Measurements from ENCODE around the gene NOL4. TPM values are rescaled to one million over a fixed set of nuclear protein-coding genes. Genes with fewer than 3 reads are reported as not detected.
"Not testable (repeated sequence)": the region's sequence is repeated elsewhere in the genome, so short reads cannot be mapped to it uniquely, and the experiment has no call there.

Gene NOL4, protein sequence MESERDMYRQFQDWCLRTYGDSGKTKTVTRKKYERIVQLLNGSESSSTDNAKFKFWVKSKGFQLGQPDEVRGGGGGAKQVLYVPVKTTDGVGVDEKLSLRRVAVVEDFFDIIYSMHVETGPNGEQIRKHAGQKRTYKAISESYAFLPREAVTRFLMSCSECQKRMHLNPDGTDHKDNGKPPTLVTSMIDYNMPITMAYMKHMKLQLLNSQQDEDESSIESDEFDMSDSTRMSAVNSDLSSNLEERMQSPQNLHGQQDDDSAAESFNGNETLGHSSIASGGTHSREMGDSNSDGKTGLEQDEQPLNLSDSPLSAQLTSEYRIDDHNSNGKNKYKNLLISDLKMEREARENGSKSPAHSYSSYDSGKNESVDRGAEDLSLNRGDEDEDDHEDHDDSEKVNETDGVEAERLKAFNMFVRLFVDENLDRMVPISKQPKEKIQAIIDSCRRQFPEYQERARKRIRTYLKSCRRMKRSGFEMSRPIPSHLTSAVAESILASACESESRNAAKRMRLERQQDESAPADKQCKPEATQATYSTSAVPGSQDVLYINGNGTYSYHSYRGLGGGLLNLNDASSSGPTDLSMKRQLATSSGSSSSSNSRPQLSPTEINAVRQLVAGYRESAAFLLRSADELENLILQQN
- 1 to 10 TPM in 1 of 4 donors, not detected in 3; 1.7 TPM for total RNA-seq

DNA sequence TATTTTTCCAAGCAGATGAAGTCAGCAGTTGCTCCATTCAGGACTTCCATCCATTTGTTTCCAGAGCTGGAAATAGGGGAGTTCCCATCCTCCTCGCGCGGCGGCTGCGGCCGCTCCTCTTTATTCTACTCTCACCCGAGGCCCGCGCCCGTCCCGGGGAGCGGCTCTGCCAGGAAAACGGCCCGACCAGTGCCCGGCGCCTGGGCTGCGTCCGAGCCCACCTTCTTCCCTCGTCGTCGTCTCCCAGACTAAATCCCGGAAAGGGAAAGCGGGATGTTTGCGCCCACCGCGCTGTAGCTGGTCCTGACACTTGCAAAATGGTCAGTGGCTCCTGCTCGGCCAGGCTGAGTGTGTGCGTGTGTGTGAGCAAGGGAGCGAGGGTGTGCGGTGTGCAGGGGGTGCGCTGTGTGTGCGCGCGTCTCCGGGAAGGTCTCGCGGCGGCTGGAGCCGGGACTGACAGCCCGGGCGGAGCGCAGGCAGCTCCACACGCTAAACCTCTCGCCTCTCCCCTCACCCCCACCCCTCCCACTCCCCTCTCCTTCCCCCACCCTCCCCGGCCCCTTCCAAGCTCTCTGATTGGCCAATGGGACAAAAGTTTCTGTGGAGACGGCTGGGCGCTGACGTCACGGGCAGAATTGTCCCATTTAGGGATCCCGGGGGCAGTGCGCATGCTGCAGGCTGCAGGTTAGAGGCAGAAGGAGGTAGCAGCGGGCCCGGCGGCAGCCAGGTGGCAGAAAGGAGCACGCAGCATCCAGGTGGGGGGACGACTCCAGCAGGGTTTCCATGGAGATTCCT, at the start of gene NOL4:
NOL4 (minus strand) TSS at position 491 of the 795 bp plus-strand sequence. CDS start 1,660 bp downstream, outside the sequence.
- in situ Hi-C loops (cut with MboI; ENCODE audit: low pct_ligation_motif_present in 1 of 4, low pct_unique_long_range_greater_than_20kb in 1 of 4, low sequenced_read_pairs in 3 of 4): no loop called here
- Histone ChIP-seq H3K4me3 (peak within 1 kb of the TSS; percentile 20 to 55 (median 36)), H3K27ac (no peak within 1 kb of the TSS), H3K4me1 (peaks cover 0 to 33% (median 28%) of the 10 kb centered on the region in 4 donors), H3K9me3 (no peaks in the 10 kb centered on the region), H3K36me3 (no peaks in the 10 kb centered on the region), H3K27me3 (peaks cover 77% of the 10 kb centered on the region)
- intact Hi-C loops (cut with DNase I; ENCODE audit: low total_unique reads): no loop called here
- TF ChIP-seq, protein P1, sequence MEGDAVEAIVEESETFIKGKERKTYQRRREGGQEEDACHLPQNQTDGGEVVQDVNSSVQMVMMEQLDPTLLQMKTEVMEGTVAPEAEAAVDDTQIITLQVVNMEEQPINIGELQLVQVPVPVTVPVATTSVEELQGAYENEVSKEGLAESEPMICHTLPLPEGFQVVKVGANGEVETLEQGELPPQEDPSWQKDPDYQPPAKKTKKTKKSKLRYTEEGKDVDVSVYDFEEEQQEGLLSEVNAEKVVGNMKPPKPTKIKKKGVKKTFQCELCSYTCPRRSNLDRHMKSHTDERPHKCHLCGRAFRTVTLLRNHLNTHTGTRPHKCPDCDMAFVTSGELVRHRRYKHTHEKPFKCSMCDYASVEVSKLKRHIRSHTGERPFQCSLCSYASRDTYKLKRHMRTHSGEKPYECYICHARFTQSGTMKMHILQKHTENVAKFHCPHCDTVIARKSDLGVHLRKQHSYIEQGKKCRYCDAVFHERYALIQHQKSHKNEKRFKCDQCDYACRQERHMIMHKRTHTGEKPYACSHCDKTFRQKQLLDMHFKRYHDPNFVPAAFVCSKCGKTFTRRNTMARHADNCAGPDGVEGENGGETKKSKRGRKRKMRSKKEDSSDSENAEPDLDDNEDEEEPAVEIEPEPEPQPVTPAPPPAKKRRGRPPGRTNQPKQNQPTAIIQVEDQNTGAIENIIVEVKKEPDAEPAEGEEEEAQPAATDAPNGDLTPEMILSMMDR (IDR thresholded peaks at IDR 0.05): peak in 4 of 5 experiments; percentile 26 to 45 (median 40)
- TF ChIP-seq EP300 (IDR thresholded peaks at IDR 0.05; ENCODE audit: low read depth): no peak
- WGBS, 2 donors (ENCODE audit: low coverage in 1 of 2): 4% methylated on average over 44 of the region's 56 CpGs; no CpG with 5 or more reads in 1 of the 2 donors
- DNase-seq: peak; percentile 60

DNA sequence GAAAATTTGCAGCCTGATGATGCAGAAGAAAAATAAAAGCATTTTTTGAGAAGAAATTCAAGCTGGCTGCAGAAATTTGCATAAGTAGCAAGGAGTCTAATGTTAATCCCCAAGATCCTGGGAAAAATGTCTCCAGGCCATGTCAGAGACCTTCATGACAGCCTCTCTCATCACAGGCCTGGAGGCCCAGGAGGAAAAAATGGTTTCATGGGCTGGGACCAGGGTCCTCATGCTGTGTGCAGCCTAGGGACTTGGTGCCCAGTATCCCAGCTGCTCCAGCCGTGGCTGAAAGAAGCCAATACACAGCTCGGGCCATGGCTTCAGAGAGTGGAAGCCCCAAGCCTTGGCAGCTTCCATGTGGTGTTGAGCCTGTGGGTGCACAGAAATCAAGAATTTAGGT, 41.3 kb upstream of the NOL4 start:
- in situ Hi-C loops (cut with MboI; ENCODE audit: low pct_ligation_motif_present in 1 of 4, low pct_unique_long_range_greater_than_20kb in 1 of 4, low sequenced_read_pairs in 3 of 4); intact Hi-C loops (cut with DNase I; ENCODE audit: low total_unique reads); H3K27ac ChIP-seq; DNase-seq; H3K27me3 ChIP-seq; H3K9me3 ChIP-seq; H3K4me3 ChIP-seq; H3K36me3 ChIP-seq: not testable (repeated sequence)
- peaks cover 0 to 17% (median 2%) of the 10 kb centered on the region in 4 donors for H3K4me1 ChIP-seq
- WGBS, 2 donors (ENCODE audit: low coverage in 1 of 2): 87% methylated on average over 2 of the region's 2 CpGs; no CpG with 5 or more reads in 1 of the 2 donors

DNA sequence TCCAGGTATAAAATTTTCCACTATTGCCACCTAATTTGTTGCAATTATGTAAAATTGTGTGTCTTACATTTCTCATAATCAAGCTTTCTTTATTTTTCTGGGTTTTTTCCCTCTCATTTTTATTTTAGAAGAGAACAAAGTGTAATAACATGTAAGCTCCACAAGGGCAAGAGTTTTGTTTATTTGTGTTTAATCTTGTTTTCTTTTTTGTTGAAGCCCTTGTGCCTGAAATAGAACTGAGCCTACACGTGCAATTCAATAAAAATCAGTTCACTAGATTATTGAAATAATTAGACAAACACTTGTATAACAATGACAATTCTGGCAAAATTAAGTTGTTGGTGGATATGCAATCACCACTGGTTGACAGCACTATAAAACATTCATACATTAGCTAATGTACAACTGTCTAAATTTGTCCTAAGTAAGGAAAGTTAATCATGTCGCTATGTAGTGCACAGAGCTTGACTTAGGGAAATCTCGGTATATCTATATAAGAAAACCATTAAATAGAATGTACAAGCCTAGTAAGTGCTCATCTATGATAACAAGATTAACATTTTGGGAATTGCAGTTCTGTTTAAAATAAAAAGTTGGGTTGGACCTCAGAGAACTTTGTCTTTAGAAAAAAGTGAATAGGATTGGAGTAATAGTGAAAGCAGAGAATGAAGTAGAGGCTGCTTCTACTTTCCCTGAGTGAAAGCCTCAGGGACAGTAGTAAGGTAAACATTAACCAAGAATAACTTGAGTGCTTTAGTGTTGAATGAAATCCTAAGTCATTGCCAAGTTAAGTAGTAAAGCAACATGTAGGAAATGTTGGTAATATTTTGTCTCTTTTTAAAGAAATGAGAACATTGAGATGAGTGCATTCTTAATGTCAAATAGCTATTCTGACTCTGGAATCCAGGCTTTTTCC, 37.4 kb upstream of the NOL4 start:
- Histone ChIP-seq H3K4me1 (peaks cover 0 to 17% (median 2%) of the 10 kb centered on the region in 4 donors), H3K4me3 (peak overlapping the region in 1 of 4 donors; percentile 21), H3K27me3 (no peaks in the 10 kb centered on the region), H3K36me3 (no peaks in the 10 kb centered on the region), H3K27ac (peak overlapping the region in 2 of 4 donors; percentile 23 to 33), H3K9me3 (peaks cover 3 to 7% of the 10 kb centered on the region in 2 donors)
- DNase-seq: no peak
- in situ Hi-C loops (cut with MboI; ENCODE audit: low pct_ligation_motif_present in 1 of 4, low pct_unique_long_range_greater_than_20kb in 1 of 4, low sequenced_read_pairs in 3 of 4): no loop called here
- TF ChIP-seq EP300 (IDR thresholded peaks at IDR 0.05; ENCODE audit: low read depth) (no peak), POLR2AphosphoS5 (IDR thresholded peaks at IDR 0.05) (no peak), POLR2A (IDR thresholded peaks at IDR 0.05) (no peak)
- TF ChIP-seq, protein P1 (IDR thresholded peaks at IDR 0.05): peak in 3 of 5 experiments; percentile 13 to 27 (median 24)
- intact Hi-C loops (cut with DNase I; ENCODE audit: low total_unique reads): no loop called here
- whole genome bisulfite sequencing, 2 donors (ENCODE audit: low coverage in 1 of 2): 34 to 41% methylated on average over 3 of the region's 3 CpGs

DNA sequence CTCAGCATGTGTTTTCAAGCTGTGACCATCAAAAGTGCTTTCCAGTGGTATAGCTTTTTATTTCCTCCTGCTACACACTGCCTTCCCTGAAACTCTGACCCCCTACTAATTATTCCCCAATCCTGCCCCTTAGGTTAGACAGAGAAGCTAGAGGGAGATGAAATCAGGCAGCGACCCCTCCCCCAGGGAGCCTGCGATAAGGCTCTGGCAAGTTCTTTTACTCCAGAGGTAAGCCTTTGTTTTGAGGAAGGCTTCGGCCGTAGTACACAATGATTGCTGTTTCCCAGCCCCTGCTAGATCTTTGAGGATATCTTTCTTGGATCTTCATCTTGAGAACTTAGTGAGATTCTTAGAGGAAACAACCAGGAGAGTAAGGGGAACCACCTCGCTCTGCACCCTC, 33.5 kb upstream of the NOL4 start:
- TF ChIP-seq EP300 (IDR thresholded peaks at IDR 0.05; ENCODE audit: low read depth) (no peak), POLR2A (IDR thresholded peaks at IDR 0.05) (no peak), POLR2AphosphoS5 (IDR thresholded peaks at IDR 0.05) (no peak)
- TF ChIP-seq, protein P1 (IDR thresholded peaks at IDR 0.05): no peak
- Histone ChIP-seq H3K4me3 (no peak overlapping the region), H3K36me3 (no peaks in the 10 kb centered on the region), H3K27me3 (no peaks in the 10 kb centered on the region), H3K9me3 (no peaks in the 10 kb centered on the region), H3K4me1 (peaks cover 0 to 13% (median 2%) of the 10 kb centered on the region in 4 donors), H3K27ac (no peak overlapping the region)
- in situ Hi-C loops (cut with MboI; ENCODE audit: low pct_ligation_motif_present in 1 of 4, low pct_unique_long_range_greater_than_20kb in 1 of 4, low sequenced_read_pairs in 3 of 4): no loop called here
- intact Hi-C loops (cut with DNase I; ENCODE audit: low total_unique reads): no loop called here
- DNase-seq: no peak
- WGBS, 2 donors (ENCODE audit: low coverage in 1 of 2): 69 to 80% methylated on average over 1 to 5 of the region's 5 CpGs

Data from transverse colon (tissue), 4 donors.